GM18511 (cell line): ENCODE measurements around the gene PAPPA.
A peak's percentile ranks its signal among the peaks of the same experiment; 100 is the strongest.

Experiments used
- ATAC-seq: cut with Tn5 transposase; IDR thresholded peaks from one replicate; pipeline ENCODE4 v1.9.1; 2021; ENCODE audit warnings: mild to moderate bottlenecking, moderate library complexity; ENCODE audit not compliant: unreplicated experiment

The PAPPA gene

DNA sequence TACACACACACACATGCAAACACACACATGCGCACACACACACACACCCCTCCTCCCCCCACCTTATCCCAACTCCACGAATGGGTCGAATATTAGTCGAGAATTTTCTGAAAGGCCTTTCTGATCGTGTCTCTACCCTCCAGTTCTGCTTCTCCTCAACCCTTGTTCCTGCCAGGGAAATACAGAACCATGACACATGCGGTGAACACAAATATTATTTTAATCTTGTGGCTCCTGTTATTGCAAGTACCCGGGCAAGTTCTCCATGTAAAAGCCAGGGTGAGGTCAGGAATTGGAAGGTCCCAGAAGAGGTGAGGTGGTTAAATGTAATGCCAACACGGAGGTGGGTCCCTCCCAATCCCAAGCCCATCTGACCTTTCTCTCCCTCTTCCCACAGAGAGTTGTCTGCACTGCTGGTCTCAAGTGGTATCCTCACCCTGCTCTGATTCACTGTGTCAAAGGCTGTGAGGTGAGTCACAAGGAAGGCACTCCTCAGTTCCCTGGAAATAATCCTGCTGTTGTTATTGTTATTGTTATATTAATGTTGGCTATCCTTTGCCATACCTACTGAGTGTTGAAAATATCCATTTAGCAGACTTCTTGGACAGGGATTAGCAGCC is 223.7 kb downstream of the PAPPA start:
- ATAC-seq = no peak

DNA sequence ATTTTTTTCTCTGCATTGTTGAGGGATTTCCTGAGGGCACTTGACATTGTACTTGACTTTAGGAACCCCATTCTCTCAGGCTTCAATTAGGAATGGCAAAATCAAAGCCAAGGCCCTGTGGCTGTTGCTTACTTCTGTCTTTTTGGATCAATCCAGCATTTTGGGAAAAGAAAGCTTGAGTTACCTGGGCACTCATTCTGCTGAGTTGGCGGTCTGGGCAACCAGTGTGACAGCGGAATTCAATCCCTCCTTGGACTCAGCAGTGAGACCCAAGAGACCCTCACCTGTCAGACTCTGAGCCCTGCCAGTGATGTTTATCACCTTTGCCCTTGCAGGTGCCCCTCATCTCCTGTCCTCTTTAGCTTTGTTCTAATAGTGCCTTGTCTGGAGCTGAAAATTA is 225.3 kb downstream of the PAPPA start:
- ATAC-seq = no peak

DNA sequence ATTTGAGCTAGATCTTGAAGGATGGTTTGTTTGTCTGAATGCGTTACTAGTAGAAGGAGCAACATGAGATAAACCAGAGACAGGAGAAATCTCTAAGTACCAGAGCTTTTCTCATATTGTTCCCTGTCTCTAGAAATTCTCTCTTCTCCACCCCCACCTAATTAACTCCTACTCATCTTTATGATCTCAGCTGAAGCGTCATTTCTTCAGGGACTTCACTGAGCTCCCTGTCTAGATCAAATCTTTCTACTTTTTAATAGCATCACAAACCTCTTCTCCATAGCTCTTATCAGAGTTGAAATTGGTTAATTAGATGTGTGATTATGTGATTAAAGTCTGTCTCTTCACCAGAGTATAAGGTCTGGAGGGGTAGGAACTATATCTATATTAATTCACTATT is 226.2 kb downstream of the PAPPA start:
- ATAC-seq = no peak

DNA sequence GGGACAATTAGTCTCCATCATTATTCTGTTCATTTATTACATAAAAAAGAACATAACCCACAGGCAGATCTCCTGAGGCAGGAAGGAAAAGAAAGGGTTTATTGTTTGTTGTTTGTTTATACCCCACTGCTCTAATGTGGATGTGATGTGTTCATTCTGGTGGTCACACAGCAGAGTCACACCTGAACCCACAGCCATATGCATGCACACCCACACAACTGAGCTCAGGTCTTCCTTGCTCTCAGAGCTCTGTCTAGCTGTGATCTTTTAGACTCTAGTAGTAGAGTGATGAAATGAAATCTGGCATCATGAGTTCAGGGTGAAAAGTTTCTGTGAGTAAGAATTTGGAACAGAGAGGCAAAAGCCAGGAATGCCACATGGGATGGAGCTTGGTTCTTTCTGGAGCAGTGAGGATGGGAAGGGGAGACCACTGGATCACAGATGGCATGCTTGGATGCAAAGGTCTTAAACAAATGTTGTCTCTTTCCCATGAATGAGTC is 227.0 kb downstream of the PAPPA start:
- no peak for ATAC-seq

DNA sequence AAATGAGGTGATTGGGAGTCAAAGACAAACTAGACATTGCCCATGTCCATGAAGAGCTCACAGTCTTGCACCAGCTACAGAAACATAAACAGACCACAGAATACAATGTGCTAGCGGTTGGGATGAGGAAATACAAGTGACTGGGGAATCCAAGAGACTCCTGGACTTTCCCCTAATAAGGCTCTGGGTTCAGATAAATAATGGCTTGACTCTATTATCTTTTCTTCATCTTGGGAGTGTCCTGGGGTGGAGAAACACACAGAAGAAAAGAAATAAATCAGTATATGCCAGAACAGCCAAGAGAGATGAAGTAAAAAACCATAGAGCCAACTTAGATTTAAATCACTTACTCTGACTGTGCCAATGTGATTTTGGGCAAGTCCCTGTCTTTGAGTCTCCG is 227.8 kb downstream of the PAPPA start:
- no peak for ATAC-seq

DNA sequence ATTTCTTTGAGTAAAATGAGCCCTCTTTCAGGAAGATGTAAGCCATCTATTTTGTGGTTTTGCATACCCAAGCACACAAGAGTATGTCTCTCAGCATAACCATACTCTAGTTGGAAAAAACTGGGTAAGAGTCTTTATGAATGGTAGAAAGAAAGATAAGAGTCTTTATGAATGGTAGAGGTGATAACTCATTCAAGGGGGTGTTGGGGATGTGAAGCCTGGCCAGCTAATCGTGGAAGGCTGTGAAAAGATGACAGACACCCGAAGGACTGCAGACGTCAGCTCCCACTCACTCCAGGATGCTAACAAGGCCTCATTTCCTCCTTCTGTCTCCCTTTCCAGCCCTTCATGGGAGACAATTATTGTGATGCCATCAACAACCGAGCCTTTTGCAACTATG is 228.5 kb downstream of the PAPPA start:
- no peak for ATAC-seq

DNA sequence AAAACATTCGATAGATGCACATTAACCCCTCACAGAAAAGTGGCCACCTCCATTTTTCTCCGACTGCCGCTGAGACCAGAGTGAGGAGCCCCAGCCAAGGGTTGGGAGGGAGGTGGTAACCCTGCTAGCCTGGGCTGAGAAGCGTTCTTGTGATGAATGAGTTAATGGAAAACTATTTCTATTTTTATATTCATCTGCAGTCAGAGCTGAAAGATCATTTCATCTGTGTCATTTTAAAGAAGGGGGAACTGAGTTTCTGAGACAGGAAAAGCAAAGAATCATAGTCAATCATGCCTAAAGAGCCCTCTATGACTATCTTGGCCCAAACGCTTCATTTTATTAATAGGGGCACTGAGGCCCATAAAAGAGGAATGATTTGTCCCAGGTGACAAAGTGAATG is 229.5 kb downstream of the PAPPA start:
- ATAC-seq = peak; percentile 36

DNA sequence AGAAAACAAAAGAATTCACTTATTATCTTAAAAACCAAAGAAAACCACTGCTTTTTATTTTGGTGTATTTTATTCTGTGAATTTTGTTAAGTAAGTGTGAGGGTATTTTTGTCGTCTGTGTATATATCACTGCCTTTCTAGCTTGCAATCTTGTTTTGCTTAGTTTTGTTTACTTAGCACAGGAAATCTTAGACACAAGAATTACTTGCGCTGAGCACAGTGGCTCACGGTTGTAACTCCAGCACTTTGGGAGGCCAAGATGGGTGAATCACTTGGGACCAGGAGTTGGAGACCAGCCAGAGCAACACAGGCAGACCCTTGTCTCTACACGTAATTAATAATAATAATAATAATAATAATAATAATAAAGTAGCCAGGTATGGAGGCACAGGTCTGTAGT is 230.3 kb downstream of the PAPPA start:
- ATAC-seq = no peak

DNA sequence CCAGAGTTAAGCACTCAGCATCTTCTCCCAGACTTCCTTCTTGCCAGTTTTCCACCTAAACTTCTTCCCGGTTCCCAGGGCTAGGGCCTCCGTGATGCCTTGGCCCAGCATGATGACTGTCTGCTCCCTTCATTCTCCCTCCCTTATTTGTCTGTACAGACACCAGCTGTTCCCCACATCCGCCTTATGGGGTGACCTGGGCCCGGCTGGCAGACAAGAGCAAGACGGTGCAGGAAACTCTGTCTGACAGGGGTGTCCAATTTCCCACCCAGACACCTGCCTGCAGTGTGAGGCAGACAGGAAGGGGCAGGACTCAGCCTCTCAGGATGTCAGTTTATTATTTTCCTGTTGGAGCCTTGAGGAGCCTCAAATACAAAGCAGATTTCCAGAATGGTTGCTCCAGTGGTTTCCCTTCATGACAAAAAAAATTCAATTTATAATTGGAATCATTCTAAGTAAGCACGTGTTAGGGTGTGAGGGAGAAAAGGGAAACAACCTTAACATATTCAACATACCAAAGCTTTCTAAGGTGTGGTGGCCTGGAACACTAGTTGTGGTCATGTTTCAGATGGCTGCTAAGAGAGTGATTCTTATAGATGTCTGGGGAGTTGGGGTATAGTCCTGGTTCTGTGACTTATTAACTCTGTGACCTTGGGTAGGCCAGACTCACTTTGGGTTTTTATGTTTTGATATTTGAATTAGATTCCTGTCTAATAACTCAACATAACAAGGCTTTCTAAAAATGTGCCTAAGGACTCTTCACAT is 234.5 kb downstream of the PAPPA start:
- peak; percentile 69 for ATAC-seq

DNA sequence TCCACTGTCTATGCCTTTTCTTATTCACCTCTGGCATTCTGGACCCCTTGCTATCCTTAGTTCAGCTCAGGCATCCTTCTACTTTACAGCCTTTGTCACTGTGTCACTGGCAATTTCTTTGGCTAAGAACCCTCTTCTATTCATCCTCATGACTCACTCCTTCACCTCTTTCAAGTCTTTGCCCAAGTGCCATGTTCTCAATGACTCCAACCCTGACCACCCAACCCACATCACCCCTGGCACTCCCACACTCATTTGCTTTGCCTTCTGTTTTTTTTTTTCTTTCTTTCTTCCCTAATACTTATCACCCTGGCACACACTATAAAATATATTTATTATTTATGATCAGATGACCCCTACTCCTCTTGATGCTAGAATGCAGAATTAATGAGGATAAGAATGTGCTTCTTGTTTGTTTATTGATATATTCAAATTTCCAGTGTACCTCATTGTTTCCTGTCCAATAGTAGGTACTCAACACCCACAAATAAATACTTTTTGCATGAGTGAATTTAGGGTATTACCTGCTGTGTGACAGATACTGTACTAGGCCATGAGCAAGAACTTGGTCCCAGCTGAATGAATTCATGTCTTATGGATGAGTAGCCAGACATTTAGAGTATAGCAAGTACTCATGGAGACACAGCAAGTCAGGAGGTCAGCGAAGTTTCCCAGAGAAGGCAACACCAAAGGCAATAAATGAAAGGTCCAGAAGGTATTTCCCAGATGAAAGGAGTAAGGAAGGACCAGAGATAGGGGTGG is 236.1 kb downstream of the PAPPA start:
- no peak for ATAC-seq

DNA sequence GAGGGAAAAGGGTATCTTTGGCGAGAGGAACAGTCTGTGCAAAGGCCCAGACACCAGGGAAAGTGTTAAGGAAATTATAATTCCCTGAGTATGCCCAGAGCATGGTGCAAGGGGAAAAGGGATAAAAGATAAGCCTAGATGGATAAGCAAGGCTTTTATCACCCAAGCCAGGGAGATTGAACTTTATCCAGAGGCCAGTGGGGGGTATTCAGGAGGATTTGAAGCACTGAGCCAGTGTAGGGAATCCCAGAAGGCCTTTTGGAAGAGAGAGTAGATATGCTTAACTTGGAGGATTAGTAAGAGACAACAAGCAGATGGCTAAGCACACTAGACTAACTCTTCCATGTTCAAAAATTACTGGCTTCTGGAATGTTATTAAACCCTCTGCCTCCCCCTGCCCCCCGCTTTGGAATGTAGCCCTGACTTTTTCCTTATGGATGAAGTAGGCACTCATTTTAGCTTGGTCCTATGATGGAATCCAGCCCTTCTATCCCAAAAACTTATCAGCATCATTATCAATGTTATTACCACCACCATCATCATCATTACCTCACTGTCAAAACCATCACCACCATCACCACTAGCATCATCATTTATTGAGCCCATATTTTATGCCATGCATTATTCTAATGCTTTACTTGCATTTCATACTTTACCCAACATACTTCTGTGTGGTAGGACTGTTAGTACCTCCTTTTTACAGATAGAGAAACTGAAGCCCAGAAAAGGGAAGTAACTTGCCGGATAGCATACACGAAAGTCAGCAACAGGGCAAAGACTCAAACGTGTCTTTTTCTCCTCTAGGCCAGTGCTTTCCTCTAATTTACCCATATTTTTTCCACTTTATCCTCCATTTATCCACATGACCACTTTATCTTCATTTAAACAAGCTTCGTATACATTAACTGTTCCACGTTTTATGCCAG is 237.0 kb downstream of the PAPPA start:
- ATAC-seq = peak; percentile 79

DNA sequence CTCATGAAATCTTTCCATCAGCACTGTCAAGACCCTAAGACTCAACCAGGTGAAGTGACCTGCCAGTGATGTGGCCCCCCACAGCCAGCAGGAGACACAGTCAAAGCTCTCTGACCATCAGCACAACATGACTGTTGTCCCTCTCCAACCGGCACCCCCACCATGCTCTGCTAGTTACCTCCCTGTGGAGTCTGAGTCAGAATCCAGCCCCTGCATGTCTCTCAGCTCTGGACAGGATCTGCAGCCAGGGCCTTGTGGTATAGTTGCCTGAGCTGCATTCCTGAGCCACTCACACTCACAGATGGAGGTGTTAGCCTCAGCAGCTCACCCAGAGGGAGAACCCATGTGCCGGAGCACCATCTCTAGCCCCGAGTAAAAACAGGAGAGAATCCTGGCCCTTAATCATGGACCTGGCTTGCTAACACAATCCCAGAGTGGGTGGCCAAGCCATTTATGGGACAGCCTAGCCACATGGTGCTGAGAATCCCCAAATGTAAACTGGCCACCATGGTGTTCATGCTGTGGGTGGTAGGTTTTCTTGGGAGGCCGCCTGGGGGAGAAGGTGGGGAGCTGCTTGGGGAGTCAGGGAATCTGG is 237.8 kb downstream of the PAPPA start:
- peak; percentile 5 for ATAC-seq

DNA sequence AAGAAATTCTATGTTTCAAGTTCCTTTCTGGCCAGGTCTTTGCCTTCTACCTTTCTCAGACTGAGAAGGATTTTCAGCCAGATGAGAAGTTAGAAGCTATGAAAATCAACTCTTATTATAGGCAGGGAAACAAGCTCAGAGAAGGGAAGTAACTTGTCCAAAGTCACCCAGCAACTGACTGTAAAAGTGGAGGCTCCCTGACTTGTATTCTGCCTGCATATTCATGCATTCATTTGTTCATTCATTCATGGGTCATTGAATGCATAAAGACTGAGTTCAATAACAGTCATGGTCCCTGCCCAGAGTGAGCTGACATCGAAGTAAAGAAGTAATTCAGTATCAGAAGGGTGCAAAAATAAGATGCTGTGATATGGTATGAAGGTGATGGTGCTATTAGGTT is 239.6 kb downstream of the PAPPA start:
- no peak for ATAC-seq

DNA sequence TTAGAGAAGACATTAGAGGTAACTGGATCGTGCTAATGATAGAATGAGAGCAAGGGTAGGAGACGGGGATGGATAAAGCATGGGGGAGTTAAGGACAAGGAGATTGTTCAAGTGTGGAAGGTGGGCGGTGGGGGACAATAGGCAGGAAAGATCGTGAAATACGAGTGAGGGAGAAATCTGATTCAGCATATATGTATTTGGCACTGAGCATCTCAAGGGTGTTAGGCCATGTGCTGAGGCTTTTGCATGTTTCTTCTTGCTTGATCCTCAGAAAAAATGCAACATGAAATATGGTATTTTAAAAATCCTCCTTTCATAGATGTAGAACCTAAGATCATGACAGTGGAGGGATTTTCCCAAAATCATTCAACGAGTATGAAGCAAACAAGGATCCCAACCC is 240.5 kb downstream of the PAPPA start:
- no peak for ATAC-seq

DNA sequence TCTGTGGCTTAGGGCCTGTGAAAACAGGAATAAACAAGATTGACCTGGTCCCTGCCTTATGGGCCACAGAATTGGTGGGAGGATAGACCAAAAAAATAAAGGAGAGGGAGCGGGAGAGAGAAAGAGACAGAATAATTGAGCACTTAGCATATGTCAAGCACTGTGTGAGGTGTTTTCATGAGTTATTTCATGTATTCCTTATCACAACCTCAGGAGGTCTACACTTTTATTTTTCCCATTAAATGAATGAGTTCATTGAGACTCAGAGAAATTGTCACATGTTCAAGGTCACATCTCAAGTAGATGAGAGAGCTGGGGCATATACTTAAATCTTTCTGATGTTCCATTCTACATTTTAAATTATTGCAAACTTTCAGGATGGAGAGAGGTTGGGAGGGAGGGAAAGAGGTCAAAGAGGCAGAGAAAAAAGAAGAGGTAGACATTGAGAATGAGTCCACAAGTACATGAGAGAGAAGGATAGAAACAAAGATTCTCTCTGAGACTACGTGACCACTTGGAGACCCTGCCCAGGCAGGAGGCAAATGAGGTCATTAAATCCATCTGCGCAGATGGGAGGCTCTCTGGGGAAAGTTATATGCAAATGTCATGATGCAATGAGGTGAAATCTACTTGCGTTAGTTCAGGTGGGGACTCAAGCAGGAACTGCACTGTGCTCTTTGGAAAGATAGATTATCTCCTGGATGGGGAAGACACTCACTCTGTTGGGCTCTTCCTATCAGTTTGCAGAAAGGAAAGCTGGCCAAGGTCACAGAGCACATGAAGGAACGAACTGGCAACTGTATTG is 241.5 kb downstream of the PAPPA start:
- no peak for ATAC-seq

DNA sequence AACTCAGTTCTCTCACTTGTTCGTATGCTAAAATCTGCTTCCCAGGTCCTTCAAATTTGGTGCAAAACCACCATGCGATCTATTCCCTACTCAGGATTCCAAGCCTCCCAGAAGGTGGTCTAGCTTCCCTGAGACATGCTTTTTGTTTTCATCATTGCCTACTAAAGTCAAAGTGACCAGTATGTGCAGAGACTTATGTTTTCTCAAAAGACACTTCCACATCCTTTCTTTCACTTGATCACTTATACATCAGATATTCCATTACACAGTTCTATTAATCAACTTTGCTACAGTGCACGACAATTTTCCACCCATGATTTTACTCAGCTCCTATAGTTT is 242.1 kb downstream of the PAPPA start:
- ATAC-seq = no peak

DNA sequence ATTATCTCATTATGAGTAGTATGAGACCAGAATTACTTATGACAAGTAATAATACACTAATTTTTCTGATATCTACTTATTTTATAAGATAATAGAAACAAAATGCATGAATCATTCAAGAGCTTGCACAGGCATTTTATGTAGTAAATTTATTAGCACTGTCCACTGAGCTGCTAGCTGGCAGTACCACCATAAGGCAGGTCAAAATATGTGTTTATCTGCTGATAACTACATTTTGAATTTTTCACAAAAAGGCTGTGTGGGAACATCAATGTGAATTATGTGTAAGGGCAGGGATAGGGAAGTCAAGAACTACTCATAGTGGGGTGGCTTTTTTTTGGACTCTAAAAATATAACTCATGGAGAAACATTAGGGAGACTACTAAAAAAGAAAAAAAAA is 249.6 kb downstream of the PAPPA start:
- ATAC-seq = no peak

DNA sequence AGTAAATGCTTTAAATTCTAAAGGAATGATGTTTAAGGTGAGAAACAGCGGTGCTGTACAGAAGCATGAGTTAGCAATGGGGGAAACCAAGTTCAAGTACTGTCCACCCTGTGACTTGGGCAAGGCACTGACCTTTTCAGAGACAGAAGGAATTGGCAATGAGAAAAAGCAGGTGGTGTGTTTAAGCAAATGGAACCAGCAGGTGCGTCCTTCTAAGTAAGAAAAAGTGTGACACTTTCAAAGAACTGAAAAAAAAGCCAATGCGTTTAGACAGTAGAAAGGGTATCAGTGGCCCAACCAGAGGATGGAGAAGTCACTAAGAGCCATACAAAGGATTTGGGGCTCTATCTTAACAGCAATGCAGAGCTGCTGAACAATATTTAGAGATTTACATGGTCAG is 250.6 kb downstream of the PAPPA start:
- ATAC-seq = no peak

DNA sequence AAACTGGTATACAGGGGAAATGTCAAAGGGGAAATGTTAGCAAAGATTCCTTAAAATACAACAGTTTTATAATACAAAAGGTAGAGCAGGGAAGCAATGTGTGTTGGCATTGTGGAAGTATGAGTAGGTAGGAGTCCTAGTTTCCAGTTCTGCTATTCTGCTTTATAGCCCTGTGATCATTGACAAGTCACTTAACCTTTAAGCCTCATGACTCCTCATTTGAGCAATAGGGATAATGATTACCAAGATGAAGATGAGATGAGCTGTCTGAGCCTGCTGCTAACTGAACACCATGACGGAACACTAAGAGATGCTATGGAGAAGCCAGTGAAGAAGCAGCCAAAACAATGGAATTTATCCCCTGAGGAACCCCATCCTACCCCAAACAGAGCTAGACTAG is 251.7 kb downstream of the PAPPA start:
- ATAC-seq = no peak

DNA sequence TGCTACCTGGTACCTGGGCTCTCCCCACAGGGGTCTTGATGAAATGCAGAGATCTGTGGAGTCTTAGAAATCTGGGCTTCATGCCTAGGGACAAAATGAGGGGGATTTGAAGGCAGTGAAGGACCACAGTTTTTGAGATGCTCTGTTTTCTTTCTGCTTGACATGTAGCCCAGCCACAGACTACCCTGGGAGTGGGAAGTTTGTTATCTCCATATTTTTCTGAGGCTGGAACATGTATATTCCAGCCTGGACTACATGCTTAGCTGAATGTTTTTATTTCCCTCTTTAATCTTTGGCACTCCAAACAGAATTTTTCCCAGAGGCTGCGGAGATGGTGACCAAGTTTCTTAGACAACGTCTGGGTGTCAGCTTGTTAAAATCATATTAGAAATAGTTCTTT is 252.9 kb downstream of the PAPPA start:
- no peak for ATAC-seq
